ENCODE data around the gene CCDC27. TPM values are rescaled to one million over a fixed set of nuclear protein-coding genes. Genes with fewer than 3 reads are reported as not detected.

Gene CCDC27
- total and polyA plus RNA-seq, 2 of the 8 experiments (the other 6 are each of a cell fraction or from before 2014, with no cell fraction given), result 0.15 TPM; not detected in 1

DNA sequence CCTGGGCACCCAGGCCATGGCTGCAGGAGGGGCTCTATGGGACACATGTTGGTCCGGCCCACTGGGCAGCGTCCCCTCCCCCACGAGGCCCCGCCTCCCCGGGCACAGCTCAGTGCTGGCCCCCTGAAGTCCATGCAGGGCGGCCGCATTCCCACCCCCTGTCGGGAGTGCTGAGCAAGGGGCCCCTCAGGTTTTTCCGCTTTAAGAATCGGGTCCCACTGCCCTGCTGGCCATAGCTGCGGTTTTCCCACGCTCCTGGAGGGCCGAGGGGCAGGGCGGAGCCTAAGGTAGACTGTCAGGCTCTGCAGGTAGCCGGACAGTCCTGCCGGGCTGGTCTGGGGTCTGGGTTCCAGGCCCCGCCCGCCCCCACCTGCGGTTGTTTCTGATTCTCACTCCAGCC is 43.5 kb upstream of the CCDC27 start:
- Histone ChIP-seq H2AK5ac (ENCODE audit: low read depth, low read length) (no peak overlapping the region), H3K9me3 (ENCODE audit: insufficient read depth in 2 of 2, low read depth in 1 of 2, low read length in 1 of 2) (no peaks in the 10 kb centered on the region), H3K4me3 (ENCODE audit: extremely low read depth in 1 of 4, insufficient read depth in 2 of 4, low read depth in 3 of 4, low read length in 4 of 4) (peak overlapping the region in 1 of 4 experiments; percentile 38; a peak in 1 of 8 replicates), H3K4me1 (replicated peaks in 1 of 4; ENCODE audit: control insufficient read depth in 3 of 4, insufficient read depth in 4 of 4, low read length in 3 of 4) (peaks cover 4 to 32% (median 27%) of the 10 kb centered on the region in 4 experiments), H3K4me2 (ENCODE audit: insufficient read depth in 1 of 2, low read depth in 2 of 2, low read length in 2 of 2) (peak overlapping the region; percentile 68 to 72; a peak in 3 of 4 replicates), H3K23me2 (ENCODE audit: low read depth, low read length) (no peaks in the 10 kb centered on the region; the same call in 1 of the 2 replicates), H3K79me1 (ENCODE audit: low read depth, low read length) (no peaks in the 10 kb centered on the region; the same call in 1 of the 2 replicates), H3K56ac (replicated peaks; ENCODE audit: insufficient read length, low read depth, low read length) (no peak overlapping the region), H3K79me2 (ENCODE audit: control insufficient read depth in 1 of 2, insufficient read depth in 2 of 2, low read length in 2 of 2) (no peaks in the 10 kb centered on the region), H3K14ac (ENCODE audit: insufficient read length) (no peak overlapping the region), H3K18ac (ENCODE audit: extremely low read depth, low read length) (no peak overlapping the region), H2BK15ac (ENCODE audit: low read length) (no peak overlapping the region), H3K9ac (replicated peaks in 1 of 4; ENCODE audit: extremely low read depth in 1 of 4, low read depth in 3 of 4, low read length in 3 of 4) (no peak overlapping the region), H2BK120ac (replicated peaks; ENCODE audit: low read depth, low read length) (no peak overlapping the region), H3K27me3 (replicated peaks in 1 of 4; ENCODE audit: control insufficient read depth in 3 of 4, extremely low read depth in 1 of 4, insufficient read depth in 3 of 4, low read length in 3 of 4) (peaks cover 0 to 17% (median 5%) of the 10 kb centered on the region in 4 experiments; a peak in 4 of 7 replicates), H4K8ac (ENCODE audit: extremely low read depth, insufficient read depth, low read length) (0 out of 2 replicates have a peak overlapping the region, but pooled peaks have one; percentile 5), H3K36me3 (ENCODE audit: control insufficient read depth in 2 of 4, insufficient read depth in 4 of 4, low read length in 3 of 4) (no peaks in the 10 kb centered on the region), H2BK12ac (ENCODE audit: low read depth, low read length) (no peak overlapping the region), H2BK5ac (ENCODE audit: low read depth, low read length) (no peak overlapping the region), H2BK20ac (ENCODE audit: low read length) (no peak overlapping the region), H3K23ac (ENCODE audit: insufficient read length) (no peak overlapping the region), H3K4ac (replicated peaks; ENCODE audit: insufficient read length, low read depth, low read length) (no peak overlapping the region), H4K20me1 (replicated peaks in 1 of 2; ENCODE audit: control insufficient read depth in 1 of 2, insufficient read depth in 2 of 2, low read length in 2 of 2) (peaks cover 7 to 19% of the 10 kb centered on the region in 2 experiments), H2AFZ (ENCODE audit: low read length) (no peak overlapping the region), H4K91ac (replicated peaks; ENCODE audit: insufficient read length, low read length) (no peak overlapping the region), H4K5ac (ENCODE audit: insufficient read length, low read depth, low read length) (no peak overlapping the region), H3K27ac (ENCODE audit: low read depth, low read length) (no peak overlapping the region)
- DNase-seq (ENCODE audit: low read depth in 1 of 2, low spot score in 2 of 2) (peak in 1 of 2 experiments; percentile 65), FAIRE-seq (no peak)
- TF ChIP-seq, protein P1, sequence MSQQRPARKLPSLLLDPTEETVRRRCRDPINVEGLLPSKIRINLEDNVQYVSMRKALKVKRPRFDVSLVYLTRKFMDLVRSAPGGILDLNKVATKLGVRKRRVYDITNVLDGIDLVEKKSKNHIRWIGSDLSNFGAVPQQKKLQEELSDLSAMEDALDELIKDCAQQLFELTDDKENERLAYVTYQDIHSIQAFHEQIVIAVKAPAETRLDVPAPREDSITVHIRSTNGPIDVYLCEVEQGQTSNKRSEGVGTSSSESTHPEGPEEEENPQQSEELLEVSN (IDR thresholded peaks at IDR 0.05), result peak; percentile 61
- TF ChIP-seq TAF1 (IDR thresholded peaks at IDR 0.05; ENCODE audit: low read depth, low read length) (no peak), SP4 (IDR thresholded peaks at IDR 0.05; ENCODE audit: low read length) (no peak), HDAC2 (IDR thresholded peaks at IDR 0.05; ENCODE audit: borderline replicate concordance in 1 of 2, low read depth in 2 of 2, low read length in 2 of 2) (no peak), TCF12 (IDR thresholded peaks at IDR 0.05; ENCODE audit: low read depth, low read length) (no peak)
- TF ChIP-seq, protein P2, sequence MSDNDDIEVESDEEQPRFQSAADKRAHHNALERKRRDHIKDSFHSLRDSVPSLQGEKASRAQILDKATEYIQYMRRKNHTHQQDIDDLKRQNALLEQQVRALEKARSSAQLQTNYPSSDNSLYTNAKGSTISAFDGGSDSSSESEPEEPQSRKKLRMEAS (IDR thresholded peaks at IDR 0.05), result 0 out of 2 replicates have a peak, but pooled peaks have one; percentile 18
- CTCF ChIA-PET (ENCODE audit: partially characterized antibody), result interaction anchor here (0.6 to 2.7 kb wide), 9 partner anchors 9 to 90 kb away, joined by 3 to 15 read pairs (median 4); no protein-coding TSS in a partner anchor
- POLR2A ChIA-PET (ENCODE audit: partially characterized antibody), result interaction anchor here (0.8 kb wide), 1 partner anchor 53 kb away, joined by 3 read pairs; no protein-coding TSS in a partner anchor
- WGBS, 2 experiments (ENCODE audit: extremely low coverage in 1 of 2, insufficient coverage in 1 of 2, insufficient read length in 1 of 2, insufficient replicate concordance in 2 of 2, low coverage in 1 of 2, low lambda C conversion rate in 2 of 2, missing lambda C conversion rate in 1 of 2), result 27% methylated on average over 15 of the region's 19 CpGs; no CpG with 5 or more reads in 1 of the 2 experiments

Data from H1 (cell line).